KMS-11 (cell line): ENCODE measurements around the gene FGB.

Experiments
- H2AFZ ChIP-seq: fragments of 200-600 bp; sonication (generic); 2 replicates; pipeline ENCODE4 v1.6.1; 2016; ENCODE audit warnings: antibody characterized with exemption, mixed run types, low read depth
- H3K27ac ChIP-seq: fragments of 200-600 bp; sonication (generic); 2 replicates; pipeline ENCODE4 v1.6.1; 2016; ENCODE audit warnings: mild to moderate bottlenecking, mixed run types
- H3K27me3 ChIP-seq: fragments of 200-600 bp; sonication (generic); 2 replicates; pipeline ENCODE4 v1.6.1; 2017; ENCODE audit warnings: mild to moderate bottlenecking, low read depth, mixed run types, moderate library complexity; ENCODE audit not compliant: insufficient read depth
- H3K36me3 ChIP-seq: fragments of 200-600 bp; sonication (generic); 2 replicates; pipeline ENCODE4 v1.6.1; 2017; ENCODE audit warnings: mild to moderate bottlenecking, mixed run types; ENCODE audit not compliant: insufficient read depth
- H3K4me1 ChIP-seq: fragments of 200-600 bp; sonication (generic); 2 replicates; pipeline ENCODE4 v1.6.1; 2016; ENCODE audit warnings: mild to moderate bottlenecking, low read depth, mixed run types; ENCODE audit not compliant: poor library complexity, severe bottlenecking
- H3K4me2 ChIP-seq: fragments of 200-600 bp; sonication (generic); 2 replicates; pipeline ENCODE4 v1.7.0; 2016; ENCODE audit warnings: mild to moderate bottlenecking, mixed run types
- H3K4me3 ChIP-seq: fragments of 200-600 bp; sonication (generic); IDR thresholded peaks from 2 replicates; pipeline ENCODE4 v1.6.1; 2017; ENCODE audit warnings: low read depth, low read length, mixed read lengths; ENCODE audit not compliant: insufficient read depth
- H3K79me2 ChIP-seq: fragments of 200-600 bp; sonication (generic); 2 replicates; pipeline ENCODE4 v1.6.1; 2016; ENCODE audit warnings: low read depth, mixed run types; ENCODE audit not compliant: insufficient read depth
- H3K9ac ChIP-seq: fragments of 200-600 bp; sonication (generic); 2 replicates; pipeline ENCODE4 v1.6.1; 2016; ENCODE audit warnings: mild to moderate bottlenecking, mixed run types
- H4K20me1 ChIP-seq: fragments of 200-600 bp; sonication (generic); 2 replicates; pipeline ENCODE4 v1.6.1; 2016; ENCODE audit warnings: mild to moderate bottlenecking, mixed run types; ENCODE audit not compliant: insufficient read depth
- CTCF ChIP-seq: fragments of 200-600 bp; sonication (generic); conservative IDR thresholded peaks from 2 replicates; pipeline ENCODE4 v1.6.1; 2017; ENCODE audit warnings: low read depth, mild to moderate bottlenecking, antibody characterized with exemption, low read length, moderate library complexity, mixed read lengths

Gene FGB

DNA sequence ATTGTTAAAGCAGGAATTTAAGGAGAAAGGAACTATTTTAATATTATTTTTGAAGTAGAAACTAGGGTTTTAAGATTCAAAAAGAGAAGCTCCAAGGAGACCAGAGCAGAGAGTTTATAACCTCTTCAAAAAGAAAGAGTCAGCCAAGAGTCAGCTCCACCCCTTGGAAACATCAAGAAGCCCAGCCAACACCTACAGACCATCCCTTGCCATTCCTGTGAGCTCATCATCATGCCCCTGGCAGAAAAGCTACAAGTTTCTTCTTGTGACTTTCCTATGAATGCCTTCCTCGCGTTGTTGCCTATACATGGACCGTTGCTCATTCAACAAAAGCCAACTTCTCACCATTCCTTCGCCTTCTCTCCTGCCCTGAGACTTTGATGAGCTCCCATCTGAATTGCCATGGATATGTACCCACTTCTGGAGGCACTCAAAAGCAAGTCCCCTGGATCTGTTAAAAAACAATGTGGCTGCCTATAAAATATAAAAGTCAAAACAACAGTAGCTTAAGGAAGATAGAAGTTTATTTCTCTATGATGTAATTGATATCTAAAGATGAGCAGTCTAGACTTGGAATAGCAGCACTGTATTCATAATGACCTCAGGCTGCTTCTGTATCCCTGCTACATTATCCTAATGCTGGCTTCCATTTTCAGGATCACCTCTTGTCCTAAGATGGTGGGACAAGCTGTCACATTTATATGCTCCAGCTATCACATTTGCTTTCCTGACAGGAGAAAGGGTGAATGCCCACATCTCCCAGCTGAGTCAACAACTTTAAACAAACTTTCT, 32.9 kb upstream of the FGB start:
- H3K4me2 ChIP-seq: no peak overlapping the region
- peaks cover 17% of the 10 kb centered on the region for H3K4me1 ChIP-seq
- H3K27me3 ChIP-seq: no peaks in the 10 kb centered on the region
- H3K9ac ChIP-seq: no peak overlapping the region
- no peak overlapping the region for H3K4me3 ChIP-seq
- no peaks in the 10 kb centered on the region for H3K79me2 ChIP-seq
- no peaks in the 10 kb centered on the region for H4K20me1 ChIP-seq
- H3K36me3 ChIP-seq: no peaks in the 10 kb centered on the region
- TF ChIP-seq CTCF: no peak
- no peak overlapping the region for H2AFZ ChIP-seq
- no peak overlapping the region for H3K27ac ChIP-seq

DNA sequence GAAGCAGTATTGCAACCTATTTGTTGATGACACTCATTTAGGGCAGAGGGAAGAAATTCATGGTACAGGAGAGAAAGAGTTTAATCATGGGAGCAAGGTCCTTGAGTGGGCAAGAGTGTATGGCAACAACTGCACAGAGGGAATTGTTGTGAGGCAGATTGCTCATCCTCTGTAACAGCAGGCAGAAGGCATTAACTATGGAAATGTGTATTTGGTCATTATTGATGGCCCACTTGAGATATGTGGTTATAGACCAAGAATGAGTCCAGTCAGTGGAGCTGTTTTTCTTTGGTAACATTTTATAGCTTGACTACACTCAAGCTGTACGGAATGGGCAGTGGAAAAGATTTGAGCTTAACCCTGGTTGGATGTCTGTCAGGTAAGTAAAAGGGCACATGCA, 28.5 kb upstream of the FGB start:
- no peak overlapping the region for H2AFZ ChIP-seq
- H3K36me3 ChIP-seq: peaks cover 4% of the 10 kb centered on the region; the same call in 1 of the 2 replicates
- H3K79me2 ChIP-seq: no peaks in the 10 kb centered on the region
- no peak for TF ChIP-seq CTCF
- H4K20me1 ChIP-seq: no peaks in the 10 kb centered on the region
- no peak overlapping the region for H3K4me2 ChIP-seq
- H3K4me1 ChIP-seq: no peaks in the 10 kb centered on the region
- H3K27ac ChIP-seq: no peak overlapping the region
- H3K4me3 ChIP-seq: no peak overlapping the region
- no peak overlapping the region for H3K9ac ChIP-seq
- no peaks in the 10 kb centered on the region for H3K27me3 ChIP-seq

DNA sequence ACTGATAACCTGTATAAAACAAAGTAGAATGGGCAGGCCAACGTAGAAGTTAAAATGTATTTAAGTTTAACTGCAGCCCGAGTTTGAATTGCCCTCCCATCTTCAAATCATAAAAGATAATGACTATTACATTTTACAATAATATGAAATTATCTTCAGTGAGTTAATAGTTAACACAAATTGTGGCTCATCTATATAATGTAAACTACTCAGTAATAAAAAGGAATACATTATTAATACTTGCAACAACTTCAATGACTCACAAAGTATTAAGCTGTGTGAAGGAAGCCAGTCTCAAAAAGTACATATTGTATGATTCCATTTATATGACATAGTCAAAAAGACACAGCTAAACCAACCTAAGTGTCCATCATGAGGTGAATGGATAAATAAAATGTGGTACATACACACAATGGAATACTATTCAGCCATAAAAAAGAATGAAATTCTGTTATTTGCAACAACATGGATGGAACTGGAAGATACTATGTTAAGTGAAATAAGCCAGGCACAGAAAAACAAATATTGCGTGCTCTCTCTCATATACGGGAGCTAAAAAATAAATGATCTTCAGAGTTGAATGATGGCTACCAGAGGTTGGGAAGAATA, 20.4 kb upstream of the FGB start:
- Histone ChIP-seq H3K27ac (no peak overlapping the region), H2AFZ (no peak overlapping the region), H3K79me2 (0 out of 2 replicates have a peak, but pooled peaks cover 4% of the 10 kb centered on the region), H3K9ac (no peak overlapping the region), H3K4me1 (no peaks in the 10 kb centered on the region), H3K27me3 (no peaks in the 10 kb centered on the region), H3K36me3 (peaks cover 46% of the 10 kb centered on the region; the same call in 1 of the 2 replicates), H3K4me2 (no peak overlapping the region), H4K20me1 (no peaks in the 10 kb centered on the region), H3K4me3 (no peak overlapping the region)
- no peak for TF ChIP-seq CTCF

GRCh38 chr4:154545689-154546088, 17.1 kb upstream of the FGB start:
- H3K27me3 ChIP-seq: no peaks in the 10 kb centered on the region
- TF ChIP-seq CTCF: no peak

More at GRCh38 chr4:154545689-154546088, 17.1 kb upstream of the FGB start:
- H3K4me2 ChIP-seq: no peak overlapping the region
- H3K27ac ChIP-seq: no peak overlapping the region
- H4K20me1 ChIP-seq: no peaks in the 10 kb centered on the region
- no peak overlapping the region for H2AFZ ChIP-seq
- peaks cover 44% of the 10 kb centered on the region; the same call in 1 of the 2 replicates for H3K36me3 ChIP-seq
- H3K9ac ChIP-seq: no peak overlapping the region
- peaks cover 31% of the 10 kb centered on the region for H3K79me2 ChIP-seq
- H3K4me1 ChIP-seq: peaks cover 16% of the 10 kb centered on the region
- H3K4me3 ChIP-seq: no peak overlapping the region
